ENCODE measurements around the gene SQSTM1.

SQSTM1 gene

GRCh38 chr5:179874136-179874535, 53.4 kb downstream of the SQSTM1 start:
- DNase-seq (ENCODE audit: low read depth in 3 of 3), result no peak

- DNase-seq (ENCODE audit: low read depth in 3 of 3), result no peak
These were observed 54.0 kb downstream of the SQSTM1 start for GRCh38 chr5:179874536-179875292.

- DNase-seq (ENCODE audit: low read depth in 3 of 3), result no peak
These were observed 55.3 kb downstream of the SQSTM1 start for GRCh38 chr5:179875741-179876609.

- DNase-seq (ENCODE audit: low read depth in 3 of 3), result no peak
These were observed 55.9 kb downstream of the SQSTM1 start for GRCh38 chr5:179876610-179876952.

- no peak for DNase-seq (ENCODE audit: low read depth in 3 of 3)
These were observed 57.7 kb downstream of the SQSTM1 start for GRCh38 chr5:179878222-179879002.

GRCh38 chr5:179879003-179879689, 58.4 kb downstream of the SQSTM1 start:
- no peak for DNase-seq (ENCODE audit: low read depth in 3 of 3)

- DNase-seq (ENCODE audit: low read depth in 3 of 3), result no peak
These were observed 58.9 kb downstream of the SQSTM1 start for GRCh38 chr5:179879690-179880010.

- DNase-seq (ENCODE audit: low read depth in 3 of 3), result no peak
These were observed 59.5 kb downstream of the SQSTM1 start for GRCh38 chr5:179880066-179880650.

GRCh38 chr5:179880848-179881590, 60.3 kb downstream of the SQSTM1 start:
- no peak for DNase-seq (ENCODE audit: low read depth in 3 of 3)

GRCh38 chr5:179882338-179882737, 61.6 kb downstream of the SQSTM1 start:
- DNase-seq (ENCODE audit: low read depth in 3 of 3), result no peak

- DNase-seq (ENCODE audit: low read depth in 3 of 3), result no peak
These were observed 62.5 kb downstream of the SQSTM1 start for GRCh38 chr5:179883163-179883562.

- DNase-seq (ENCODE audit: low read depth in 3 of 3), result no peak
These were observed 64.9 kb downstream of the SQSTM1 start for GRCh38 chr5:179885491-179886090.

- DNase-seq (ENCODE audit: low read depth in 3 of 3), result no peak
These were observed 65.6 kb downstream of the SQSTM1 start for GRCh38 chr5:179886190-179886911.

GRCh38 chr5:179887095-179887494, 66.4 kb downstream of the SQSTM1 start:
- no peak for DNase-seq (ENCODE audit: low read depth in 3 of 3)

Data from stimulated activated CD4-positive, alpha-beta T cell treated with anti-CD3 and anti-CD28 coated beads, TNF-alpha, amount 100 ng/mL, for 24 hours (primary cell).